Panc1 (cell line): ENCODE data around the gene BUD31. TPM values are rescaled to one million over a fixed set of nuclear protein-coding genes. Genes with fewer than 3 reads are reported as not detected.

Experiments used
- ATAC-seq: fragments of 200-7000 bp; cut with Tn5 transposase; 2 replicates; pipeline ENCODE4 v1.9.1; 2020; ENCODE audit warnings: mild to moderate bottlenecking, moderate library complexity
- BruUV-seq: library from RNA; stranded (reverse); fragments of 400-500 nt; replicated peaks from 2 replicates; lab custom pipeline; 2021; lab: Mats Ljungman, UMichigan
- CTCF ChIA-PET: fragments of 300-600 bp; sonication (Branson Sonifier 250); formaldehyde crosslinking; loops from one replicate; lab custom pipeline; 2022; ENCODE audit warnings: antibody characterized with exemption; lab: Charles Lee
- POLR2A ChIA-PET: fragments of 300-600 bp; sonication (Branson Sonifier 250); formaldehyde crosslinking; loops from one replicate; lab custom pipeline; 2022; ENCODE audit warnings: antibody characterized with exemption; lab: Charles Lee
- DNase-seq: peaks from one replicate; pipeline ENCODE4 v3.0.0-alpha.2; 2010; ENCODE audit warnings: low read depth, low spot score
- H3K27ac ChIP-seq: 2 replicates; pipeline ENCODE4 v1.5.1; 2011; ENCODE audit warnings: mild to moderate bottlenecking, low read length, inconsistent platforms
- H3K27me3 ChIP-seq: fragments of 200-500 bp; sonication (Bioruptor generic); 2 replicates; pipeline ENCODE4 v1.6.0; 2014; ENCODE audit warnings: low read length, inconsistent platforms; ENCODE audit not compliant: control insufficient read depth, insufficient read depth
- H3K36me3 ChIP-seq: fragments of 200-500 bp; sonication (Bioruptor generic); 2 replicates; pipeline ENCODE4 v1.5.1; 2014; ENCODE audit warnings: inconsistent platforms, mild to moderate bottlenecking, low read length, moderate library complexity; ENCODE audit not compliant: control insufficient read depth, insufficient read depth
- H3K4me1 ChIP-seq: 2 replicates; pipeline ENCODE4 v1.5.1; 2011; ENCODE audit warnings: inconsistent platforms, mild to moderate bottlenecking, low read length, moderate library complexity; ENCODE audit not compliant: control insufficient read depth, insufficient read depth
- H3K4me3 ChIP-seq, 2 experiments: 2 replicates each; pipeline ENCODE4 v1.5.1; 2011 to 2012; ENCODE audit warnings: low read depth in 2 of 2, low read length in 2 of 2, mild to moderate bottlenecking in 2 of 2, inconsistent platforms in 1 of 2, moderate library complexity in 1 of 2
- H3K9me3 ChIP-seq: fragments of 200-500 bp; sonication (Bioruptor generic); 2 replicates; pipeline ENCODE4 v1.5.1; 2014; ENCODE audit warnings: low read depth, mild to moderate bottlenecking, inconsistent platforms, low read length, moderate library complexity; ENCODE audit not compliant: control insufficient read depth, insufficient read depth
- POLR2AphosphoS5 ChIP-seq: IDR thresholded peaks from 2 replicates; pipeline ENCODE4 v1.6.1; 2012; ENCODE audit warnings: mild to moderate bottlenecking, low read depth, low read length, moderate library complexity
- SIN3A ChIP-seq: IDR thresholded peaks from 2 replicates; pipeline ENCODE4 v1.6.1; 2012; ENCODE audit warnings: low read depth, mild to moderate bottlenecking, low read length, moderate library complexity, borderline replicate concordance; ENCODE audit not compliant: insufficient read depth
- TCF7L2 ChIP-seq: IDR thresholded peaks from 2 replicates; pipeline ENCODE4 v1.6.1; 2011; ENCODE audit warnings: mild to moderate bottlenecking, low read depth, low read length, inconsistent platforms
- in situ Hi-C: cut with HindIII; loops from 2 replicates; pipeline ENCODE4 v1.10.0; 2016; ENCODE audit warnings: low sequenced_read_pairs, low pct_unique_long_range_greater_than_20kb
- intact Hi-C: fragments of 100-400 bp; cut with micrococcal nuclease; formaldehyde crosslinking; loops from one replicate; pipeline ENCODE4 v1.10.0; 2022; ENCODE audit not compliant: unreplicated experiment
- total RNA-seq: library from RNA; stranded (reverse); gene quantifications from one replicate; pipeline ENCODE4 v1.2.1, GENCODE V29; 2021; ENCODE audit not compliant: unreplicated experiment
- TF ChIP-seq, protein P1 (sequence below), 2 experiments: IDR thresholded peaks; 2 replicates each; pipeline ENCODE4 v1.6.1; 2011 to 2012; ENCODE audit warnings: low read depth in 2 of 2, control low read depth in 1 of 2, low read length in 1 of 2, mild to moderate bottlenecking in 1 of 2, moderate library complexity in 1 of 2; ENCODE audit not compliant: insufficient read depth in 1 of 2
- TF ChIP-seq, protein P2 (sequence below): fragments of 450-650 bp; IDR thresholded peaks from 2 replicates; pipeline ENCODE4 v1.5.1; 2017; ENCODE audit warnings: mild to moderate bottlenecking

Gene BUD31
- total RNA-seq, 1 experiment from 2014 or later = 179 TPM

DNA sequence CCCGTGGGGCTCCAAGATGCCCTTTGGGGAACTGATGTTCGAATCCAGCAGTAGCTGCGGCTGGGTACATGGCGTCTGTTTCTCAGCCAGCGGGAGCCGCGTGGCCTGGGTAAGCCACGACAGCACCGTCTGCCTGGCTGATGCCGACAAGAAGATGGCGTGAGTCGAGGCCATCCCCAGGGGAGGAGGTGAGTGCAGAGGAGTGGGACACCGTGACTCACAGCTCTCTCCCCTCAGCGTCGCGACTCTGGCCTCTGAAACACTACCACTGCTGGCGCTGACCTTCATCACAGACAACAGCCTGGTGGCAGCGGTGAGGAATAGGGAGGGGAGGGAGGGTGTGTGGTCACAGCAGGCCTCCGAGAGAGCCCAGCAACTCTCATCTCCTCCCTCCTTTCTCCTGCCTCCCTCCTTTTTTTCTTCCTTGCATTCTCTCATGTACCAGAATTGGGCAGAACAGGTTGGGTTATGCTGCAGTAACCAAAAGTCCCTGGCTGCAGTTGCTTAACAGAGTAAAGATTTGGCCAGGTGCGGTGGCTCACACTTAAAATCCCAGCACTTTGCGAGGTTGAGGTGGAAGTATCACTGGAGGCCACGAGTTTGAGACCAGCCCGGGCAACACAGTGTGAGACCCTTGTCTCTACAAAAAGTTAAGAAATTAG is 17.7 kb upstream of the BUD31 start:
- Histone ChIP-seq H3K4me1 (peaks cover 35% of the 10 kb centered on the region), H3K27ac (no peak overlapping the region), H3K9me3 (no peaks in the 10 kb centered on the region), H3K4me3 (no peak overlapping the region), H3K27me3 (no peaks in the 10 kb centered on the region), H3K36me3 (peaks cover 2% of the 10 kb centered on the region; the same call in 1 of the 2 replicates)
- DNase-seq = no peak
- in situ Hi-C loops = no loop called here
- no peak for ATAC-seq
- TF ChIP-seq POLR2AphosphoS5 = no peak
- TF ChIP-seq, protein P1, sequence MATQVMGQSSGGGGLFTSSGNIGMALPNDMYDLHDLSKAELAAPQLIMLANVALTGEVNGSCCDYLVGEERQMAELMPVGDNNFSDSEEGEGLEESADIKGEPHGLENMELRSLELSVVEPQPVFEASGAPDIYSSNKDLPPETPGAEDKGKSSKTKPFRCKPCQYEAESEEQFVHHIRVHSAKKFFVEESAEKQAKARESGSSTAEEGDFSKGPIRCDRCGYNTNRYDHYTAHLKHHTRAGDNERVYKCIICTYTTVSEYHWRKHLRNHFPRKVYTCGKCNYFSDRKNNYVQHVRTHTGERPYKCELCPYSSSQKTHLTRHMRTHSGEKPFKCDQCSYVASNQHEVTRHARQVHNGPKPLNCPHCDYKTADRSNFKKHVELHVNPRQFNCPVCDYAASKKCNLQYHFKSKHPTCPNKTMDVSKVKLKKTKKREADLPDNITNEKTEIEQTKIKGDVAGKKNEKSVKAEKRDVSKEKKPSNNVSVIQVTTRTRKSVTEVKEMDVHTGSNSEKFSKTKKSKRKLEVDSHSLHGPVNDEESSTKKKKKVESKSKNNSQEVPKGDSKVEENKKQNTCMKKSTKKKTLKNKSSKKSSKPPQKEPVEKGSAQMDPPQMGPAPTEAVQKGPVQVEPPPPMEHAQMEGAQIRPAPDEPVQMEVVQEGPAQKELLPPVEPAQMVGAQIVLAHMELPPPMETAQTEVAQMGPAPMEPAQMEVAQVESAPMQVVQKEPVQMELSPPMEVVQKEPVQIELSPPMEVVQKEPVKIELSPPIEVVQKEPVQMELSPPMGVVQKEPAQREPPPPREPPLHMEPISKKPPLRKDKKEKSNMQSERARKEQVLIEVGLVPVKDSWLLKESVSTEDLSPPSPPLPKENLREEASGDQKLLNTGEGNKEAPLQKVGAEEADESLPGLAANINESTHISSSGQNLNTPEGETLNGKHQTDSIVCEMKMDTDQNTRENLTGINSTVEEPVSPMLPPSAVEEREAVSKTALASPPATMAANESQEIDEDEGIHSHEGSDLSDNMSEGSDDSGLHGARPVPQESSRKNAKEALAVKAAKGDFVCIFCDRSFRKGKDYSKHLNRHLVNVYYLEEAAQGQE (IDR thresholded peaks at IDR 0.05; ENCODE audit: insufficient read depth in 1 of 2, low read depth in 2 of 2, low read length in 1 of 2) = no peak
- TF ChIP-seq SIN3A = no peak
- TF ChIP-seq TCF7L2 = no peak
- TF ChIP-seq, protein P2, sequence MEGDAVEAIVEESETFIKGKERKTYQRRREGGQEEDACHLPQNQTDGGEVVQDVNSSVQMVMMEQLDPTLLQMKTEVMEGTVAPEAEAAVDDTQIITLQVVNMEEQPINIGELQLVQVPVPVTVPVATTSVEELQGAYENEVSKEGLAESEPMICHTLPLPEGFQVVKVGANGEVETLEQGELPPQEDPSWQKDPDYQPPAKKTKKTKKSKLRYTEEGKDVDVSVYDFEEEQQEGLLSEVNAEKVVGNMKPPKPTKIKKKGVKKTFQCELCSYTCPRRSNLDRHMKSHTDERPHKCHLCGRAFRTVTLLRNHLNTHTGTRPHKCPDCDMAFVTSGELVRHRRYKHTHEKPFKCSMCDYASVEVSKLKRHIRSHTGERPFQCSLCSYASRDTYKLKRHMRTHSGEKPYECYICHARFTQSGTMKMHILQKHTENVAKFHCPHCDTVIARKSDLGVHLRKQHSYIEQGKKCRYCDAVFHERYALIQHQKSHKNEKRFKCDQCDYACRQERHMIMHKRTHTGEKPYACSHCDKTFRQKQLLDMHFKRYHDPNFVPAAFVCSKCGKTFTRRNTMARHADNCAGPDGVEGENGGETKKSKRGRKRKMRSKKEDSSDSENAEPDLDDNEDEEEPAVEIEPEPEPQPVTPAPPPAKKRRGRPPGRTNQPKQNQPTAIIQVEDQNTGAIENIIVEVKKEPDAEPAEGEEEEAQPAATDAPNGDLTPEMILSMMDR = no peak
- no TSS peak for BruUV-seq
- ChIA-PET CTCF (no interaction called here), POLR2A (no interaction called here)
- intact Hi-C loops = no loop called here

DNA sequence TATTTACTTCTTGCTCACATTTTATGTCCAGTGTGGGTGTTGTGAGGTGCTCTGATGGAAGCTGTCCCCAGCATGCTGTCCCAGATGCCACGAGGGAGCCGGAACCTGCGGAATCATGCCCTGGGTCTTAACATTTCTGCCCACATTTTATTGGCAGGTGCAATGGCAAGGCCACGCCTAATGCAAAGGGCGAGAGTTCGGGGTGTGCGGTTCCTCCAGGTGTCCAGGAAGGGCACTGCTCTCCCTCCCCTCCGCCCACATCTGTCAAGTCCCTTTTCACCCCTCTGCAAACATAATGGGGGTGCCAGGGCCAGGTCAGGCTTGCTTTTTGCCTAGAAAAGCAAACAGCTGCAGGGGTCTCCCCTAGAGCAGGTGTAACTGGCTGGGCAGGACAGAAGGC is 16.7 kb upstream of the BUD31 start:
- in situ Hi-C loops = no loop called here
- Histone ChIP-seq H3K4me3 (no peak overlapping the region), H3K9me3 (no peaks in the 10 kb centered on the region), H3K27ac (no peak overlapping the region), H3K27me3 (no peaks in the 10 kb centered on the region), H3K36me3 (0 out of 2 replicates have a peak, but pooled peaks cover 2% of the 10 kb centered on the region), H3K4me1 (peaks cover 43% of the 10 kb centered on the region)
- DNase-seq (no peak), ATAC-seq (no peak)
- intact Hi-C loops = no loop called here
- ChIA-PET CTCF (no interaction called here), POLR2A (no interaction called here)
- BruUV-seq = TSS peak; percentile 41
- TF ChIP-seq POLR2AphosphoS5 (no peak; the same call in 1 of the 2 replicates), SIN3A (no peak), TCF7L2 (no peak)
- TF ChIP-seq, protein P2 = no peak
- TF ChIP-seq, protein P1 (IDR thresholded peaks at IDR 0.05; ENCODE audit: insufficient read depth in 1 of 2, low read depth in 2 of 2, low read length in 1 of 2) = no peak
